ENCODE data around the gene TFB2M.

- peak in 5 of 6 experiments; percentile 3 to 42 (median 34) for TF ChIP-seq CTCF (IDR thresholded peaks at IDR 0.05)
- TF ChIP-seq POLR2A (IDR thresholded peaks at IDR 0.05): no peak
These were observed 42.7 kb upstream of the TFB2M start for GRCh38 chr1:246608616-246609376.
